ENCODE results near the gene LARGE2. TPM values are rescaled to one million over a fixed set of nuclear protein-coding genes. Genes with fewer than 3 reads are reported as not detected.

LARGE2 gene
- total RNA-seq, 4 donors from 2014 or later = 0.55 to 1.3 (median 0.60) TPM; not detected in 1

GRCh38 chr11:45890886-45891550, 31.4 kb upstream of the LARGE2 start:
- Histone ChIP-seq H3K27me3 (peaks cover 4% of the 10 kb centered on the region), H3K27ac (no peak overlapping the region), H3K4me1 (peaks cover 0 to 2% (median 1%) of the 10 kb centered on the region in 4 donors), H3K36me3 (no peaks in the 10 kb centered on the region), H3K4me3 (no peak overlapping the region), H3K9me3 (no peaks in the 10 kb centered on the region)
- intact Hi-C loops (cut with DNase I; ENCODE audit: low total_unique reads) (no loop called here), in situ Hi-C loops (cut with MboI; ENCODE audit: low pct_ligation_motif_present in 1 of 4, low pct_unique_long_range_greater_than_20kb in 1 of 4, low sequenced_read_pairs in 3 of 4) (no loop called here)
- 84% methylated on average over 9 of the region's 9 CpGs; no CpG with 5 or more reads in 1 of the 2 donors for WGBS, 2 donors (ENCODE audit: low coverage in 1 of 2)
- DNase-seq = no peak
- no peak for TF ChIP-seq POLR2AphosphoS5 (IDR thresholded peaks at IDR 0.05)
- no peak for TF ChIP-seq EP300 (IDR thresholded peaks at IDR 0.05; ENCODE audit: low read depth)
- no peak for TF ChIP-seq CTCF (IDR thresholded peaks at IDR 0.05)
- no peak for TF ChIP-seq POLR2A (IDR thresholded peaks at IDR 0.05)

GRCh38 chr11:45892856-45893255, 29.6 kb upstream of the LARGE2 start:
- intact Hi-C loops (cut with DNase I; ENCODE audit: low total_unique reads) (no loop called here), in situ Hi-C loops (cut with MboI; ENCODE audit: low pct_ligation_motif_present in 1 of 4, low pct_unique_long_range_greater_than_20kb in 1 of 4, low sequenced_read_pairs in 3 of 4) (no loop called here)
- Histone ChIP-seq H3K4me3 (no peak overlapping the region), H3K27ac (no peak overlapping the region), H3K9me3 (no peaks in the 10 kb centered on the region), H3K27me3 (peaks cover 20% of the 10 kb centered on the region), H3K4me1 (no peaks in the 10 kb centered on the region), H3K36me3 (no peaks in the 10 kb centered on the region)
- DNase-seq = no peak
- TF ChIP-seq CTCF (IDR thresholded peaks at IDR 0.05) = no peak
- TF ChIP-seq EP300 (IDR thresholded peaks at IDR 0.05; ENCODE audit: low read depth) = no peak
- no peak for TF ChIP-seq POLR2A (IDR thresholded peaks at IDR 0.05)
- no peak for TF ChIP-seq POLR2AphosphoS5 (IDR thresholded peaks at IDR 0.05)
- 60 to 74% methylated on average over 2 to 5 of the region's 5 CpGs for WGBS, 2 donors (ENCODE audit: low coverage in 1 of 2)

- in situ Hi-C loops (cut with MboI; ENCODE audit: low pct_ligation_motif_present in 1 of 4, low pct_unique_long_range_greater_than_20kb in 1 of 4, low sequenced_read_pairs in 3 of 4) (no loop called here), intact Hi-C loops (cut with DNase I; ENCODE audit: low total_unique reads) (no loop called here)
- TF ChIP-seq POLR2AphosphoS5 (IDR thresholded peaks at IDR 0.05) (no peak), CTCF (IDR thresholded peaks at IDR 0.05) (no peak), POLR2A (IDR thresholded peaks at IDR 0.05) (no peak), EP300 (IDR thresholded peaks at IDR 0.05; ENCODE audit: low read depth) (no peak)
- WGBS, 2 donors (ENCODE audit: low coverage in 1 of 2) = 85% methylated on average over 6 of the region's 6 CpGs; no CpG with 5 or more reads in 1 of the 2 donors
- Histone ChIP-seq H3K4me3 (no peak overlapping the region), H3K9me3 (no peaks in the 10 kb centered on the region), H3K27me3 (peaks cover 38% of the 10 kb centered on the region), H3K27ac (no peak overlapping the region), H3K4me1 (peaks cover 0 to 7% (median 7%) of the 10 kb centered on the region in 4 donors), H3K36me3 (no peaks in the 10 kb centered on the region)
- DNase-seq = no peak
Measured at GRCh38 chr11:45894555-45895247, 27.8 kb upstream of the LARGE2 start.

GRCh38 chr11:45895553-45896259, 26.8 kb upstream of the LARGE2 start:
- intact Hi-C loops (cut with DNase I; ENCODE audit: low total_unique reads) (no loop called here), in situ Hi-C loops (cut with MboI; ENCODE audit: low pct_ligation_motif_present in 1 of 4, low pct_unique_long_range_greater_than_20kb in 1 of 4, low sequenced_read_pairs in 3 of 4) (no loop called here)
- peaks cover 45% of the 10 kb centered on the region for H3K27me3 ChIP-seq
- TF ChIP-seq POLR2A (IDR thresholded peaks at IDR 0.05) (no peak), EP300 (IDR thresholded peaks at IDR 0.05; ENCODE audit: low read depth) (no peak), POLR2AphosphoS5 (IDR thresholded peaks at IDR 0.05) (no peak)
- H3K36me3 ChIP-seq = no peaks in the 10 kb centered on the region
- DNase-seq = no peak
- no peaks in the 10 kb centered on the region for H3K9me3 ChIP-seq
- peaks cover 3 to 13% (median 11%) of the 10 kb centered on the region in 4 donors for H3K4me1 ChIP-seq
- no peak overlapping the region for H3K27ac ChIP-seq
- no peak overlapping the region for H3K4me3 ChIP-seq
- WGBS, 2 donors (ENCODE audit: low coverage in 1 of 2) = 86 to 90% methylated on average over 2 to 8 of the region's 8 CpGs

Measured in transverse colon (tissue), 4 donors.